Germinal center (tissue), 1 donor: ENCODE measurements around the gene HNRNPK.
"Not testable (repeated sequence)": the region's sequence is repeated elsewhere in the genome, so short reads cannot be mapped to it uniquely, and the experiment has no call there.

ENCODE experiments used
- DNase-seq: peaks from one replicate; pipeline ENCODE4 v3.0.0; 2012; ENCODE audit warnings: mixed read lengths, low spot score

HNRNPK gene

DNA sequence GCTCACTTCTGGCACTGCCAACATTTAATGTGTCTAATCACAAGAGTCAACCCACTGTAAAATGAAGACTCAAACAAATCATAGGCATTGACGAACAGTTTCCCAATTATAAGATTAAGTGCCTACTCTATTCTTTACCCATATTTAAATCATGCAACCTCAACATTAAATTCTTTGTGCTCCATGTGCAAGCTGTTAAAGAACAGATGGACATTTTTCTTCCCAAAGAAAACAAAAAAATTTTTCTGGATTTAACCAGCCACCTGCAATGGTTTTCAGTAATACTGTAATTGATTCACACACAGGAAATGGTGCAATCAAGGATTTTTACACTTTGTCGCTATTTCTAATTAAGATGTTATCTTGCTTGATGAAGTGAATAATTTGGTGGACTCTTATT lies 3.6 kb downstream of the HNRNPK start:
- no peak for DNase-seq

- no peak for DNase-seq
Observed at GRCh38 chr9:83975300-83975699, 4.7 kb downstream of the HNRNPK start.

- no peak for DNase-seq
Observed at GRCh38 chr9:83972286-83972685, 7.7 kb downstream of the HNRNPK start.

- DNase-seq: no peak
Observed at GRCh38 chr9:83971485-83971884, 8.5 kb downstream of the HNRNPK start.

DNA sequence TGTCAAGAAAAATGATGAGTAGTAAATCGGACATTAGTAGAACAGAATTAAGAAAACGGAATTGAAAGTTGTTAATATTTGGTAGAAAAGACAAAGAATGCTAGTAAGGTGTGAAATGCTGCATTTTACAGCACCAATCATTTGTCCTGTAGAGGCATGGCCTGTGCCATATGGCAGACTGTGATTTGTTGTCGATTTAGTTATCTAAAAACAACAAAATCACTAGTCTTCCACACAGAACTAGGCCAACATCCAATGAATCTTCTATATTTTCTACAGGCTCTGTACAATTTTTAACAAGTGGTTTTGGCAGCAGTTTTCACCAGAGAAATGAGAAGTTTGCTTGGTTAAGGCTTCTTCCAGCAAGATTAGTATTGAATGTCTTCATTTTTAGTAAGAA lies 10.4 kb downstream of the HNRNPK start:
- DNase-seq: no peak

GRCh38 chr9:83967073-83967472 lies 12.9 kb downstream of the HNRNPK start:
- DNase-seq: no peak

DNA sequence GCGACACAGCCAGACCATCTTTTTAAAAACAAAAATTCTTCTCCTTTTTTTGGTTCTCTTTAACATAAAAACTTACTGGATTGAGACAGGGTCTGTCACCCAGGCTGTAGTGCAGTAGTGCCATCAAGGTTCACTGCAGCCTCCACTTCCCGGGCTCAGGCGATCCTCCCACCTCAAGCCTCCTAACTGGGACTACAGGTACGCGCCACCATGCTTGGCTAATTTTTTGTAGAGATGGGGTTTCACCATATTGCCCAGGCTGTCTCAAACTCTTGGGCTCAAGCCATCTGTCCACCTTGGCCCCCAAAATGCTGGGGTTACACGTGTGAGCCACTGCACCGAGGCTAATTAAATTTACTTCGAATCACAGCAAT lies 13.8 kb downstream of the HNRNPK start:
- DNase-seq: no peak

- DNase-seq: no peak
Observed at GRCh38 chr9:83965350-83966208, 14.4 kb downstream of the HNRNPK start.

DNA sequence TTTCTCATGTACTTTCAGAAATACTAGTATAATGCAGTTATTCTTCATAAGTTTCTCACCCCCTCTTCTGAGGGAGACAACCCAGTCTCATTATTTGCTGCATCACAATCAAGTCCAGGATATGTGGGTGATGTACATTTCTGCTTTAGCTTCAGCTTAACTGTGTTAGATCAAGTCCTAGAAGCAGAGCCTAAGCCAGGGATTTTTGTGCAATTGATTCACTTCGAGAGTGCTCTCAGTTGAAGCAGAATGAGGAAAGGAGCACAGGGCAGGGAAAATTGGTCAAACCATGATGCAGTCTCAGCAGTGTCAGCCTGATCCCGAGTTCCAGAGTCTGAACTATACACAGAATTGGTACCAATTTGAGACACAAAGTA lies 15.1 kb downstream of the HNRNPK start:
- no peak for DNase-seq

GRCh38 chr9:83962165-83962564 lies 17.9 kb downstream of the HNRNPK start:
- DNase-seq: no peak

GRCh38 chr9:83960991-83961390 lies 19.0 kb downstream of the HNRNPK start:
- no peak for DNase-seq

- DNase-seq: no peak
Observed at GRCh38 chr9:83959061-83959460, 21.0 kb downstream of the HNRNPK start.

DNA sequence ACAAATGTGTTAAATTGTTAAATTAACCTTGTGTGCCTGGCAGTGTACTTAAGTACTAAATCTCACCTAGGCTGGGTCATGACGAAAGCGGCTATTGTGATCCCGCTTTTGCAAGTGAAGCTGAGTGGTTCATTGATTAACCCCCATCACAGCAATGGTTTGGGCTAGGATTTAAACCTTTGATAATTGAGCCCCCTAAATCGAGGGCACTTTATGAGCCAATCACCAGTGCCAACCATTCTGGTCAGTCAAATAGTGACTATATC lies 22.8 kb downstream of the HNRNPK start:
- no peak for DNase-seq

DNA sequence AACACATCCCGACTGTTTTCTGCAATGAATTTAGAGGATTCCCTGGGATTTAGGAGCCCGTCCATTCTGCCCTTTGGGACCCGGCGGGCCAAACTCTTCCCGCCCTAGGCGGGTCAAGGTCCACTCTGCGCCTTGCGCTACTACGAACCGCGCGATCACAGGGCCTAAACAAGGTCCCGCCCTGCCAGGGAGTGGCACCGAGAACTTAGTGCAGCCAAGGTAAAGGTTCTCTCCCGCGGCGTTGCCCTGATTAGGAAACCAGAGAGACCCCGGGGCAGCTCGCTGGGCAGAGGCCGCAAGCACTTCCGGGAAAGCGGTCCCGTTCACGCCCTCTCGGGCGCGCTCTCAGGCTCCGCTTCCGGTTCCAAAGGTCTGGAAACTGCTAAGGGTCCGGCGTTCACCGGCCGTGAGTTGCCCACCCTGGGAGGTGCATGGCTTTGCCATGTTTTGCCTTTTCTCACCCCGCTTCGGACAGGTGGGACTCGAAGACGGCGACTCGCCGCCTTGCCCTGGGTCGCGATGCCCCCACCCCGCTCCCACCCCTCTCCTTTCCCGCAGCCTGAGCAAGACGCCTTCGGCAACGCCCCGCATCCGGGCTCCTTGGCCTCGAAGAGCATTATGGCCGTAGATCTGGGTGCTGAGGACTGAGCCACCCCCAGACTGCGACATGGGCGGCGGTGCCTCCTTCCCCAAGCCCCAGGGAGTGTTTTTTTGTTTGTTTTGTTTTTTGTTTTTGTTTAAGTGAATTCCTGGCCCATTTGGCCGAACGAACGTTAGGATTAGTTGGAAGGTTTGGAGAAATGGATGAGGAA lies 23.4 kb downstream of the HNRNPK start:
- DNase-seq: peak; percentile 73

- peak; percentile 14 for DNase-seq
Observed at GRCh38 chr9:83956086-83956435, 24.0 kb downstream of the HNRNPK start.

DNA sequence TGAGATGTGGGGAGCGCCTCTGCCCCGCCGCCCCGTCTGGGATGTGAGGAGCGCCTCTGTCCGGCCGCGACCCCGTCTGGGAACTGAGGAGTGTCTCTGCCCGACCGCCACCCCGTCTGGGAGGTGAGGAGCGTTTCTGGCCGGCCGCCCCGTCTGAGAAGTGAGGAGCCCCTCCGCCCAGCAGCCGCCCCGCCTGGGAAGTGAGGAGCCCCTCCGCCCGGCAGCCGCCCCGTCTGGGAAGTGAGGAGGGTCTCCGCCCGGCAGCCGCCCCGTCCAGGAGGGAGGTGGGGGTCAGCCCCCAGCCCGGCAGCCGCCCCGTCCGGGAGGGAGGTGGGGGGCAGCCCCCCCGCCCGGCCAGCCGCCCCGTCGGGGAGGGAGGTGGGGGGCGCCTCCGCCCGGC lies 31.9 kb downstream of the HNRNPK start:
- not testable (repeated sequence) for DNase-seq

- DNase-seq: no peak
Observed at GRCh38 chr9:83940590-83941303, 39.3 kb downstream of the HNRNPK start.

- DNase-seq: peak; percentile 46
Observed at GRCh38 chr9:83937861-83938455, 42.1 kb downstream of the HNRNPK start.

DNA sequence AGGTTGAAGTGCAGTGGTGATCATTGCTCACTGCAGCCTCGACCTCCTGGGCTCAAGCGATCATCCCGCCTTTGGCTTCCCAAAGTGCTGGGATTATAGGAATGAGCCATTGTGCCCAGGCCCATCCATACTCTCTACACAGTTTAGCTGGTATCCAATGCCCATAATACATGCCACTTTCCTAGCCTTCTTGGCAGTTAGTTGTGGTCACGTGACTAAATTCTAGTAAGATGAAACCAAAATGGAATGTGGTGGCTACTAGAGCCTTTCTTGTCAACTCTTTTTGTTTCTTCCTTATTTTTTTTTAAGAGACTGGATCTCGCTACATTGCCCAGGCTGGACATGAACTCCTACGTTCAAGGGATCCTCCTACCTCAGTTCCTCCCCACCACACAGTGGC lies 43.5 kb downstream of the HNRNPK start:
- DNase-seq: no peak

- DNase-seq: no peak
Observed at GRCh38 chr9:83935276-83935935, 44.6 kb downstream of the HNRNPK start.

DNA sequence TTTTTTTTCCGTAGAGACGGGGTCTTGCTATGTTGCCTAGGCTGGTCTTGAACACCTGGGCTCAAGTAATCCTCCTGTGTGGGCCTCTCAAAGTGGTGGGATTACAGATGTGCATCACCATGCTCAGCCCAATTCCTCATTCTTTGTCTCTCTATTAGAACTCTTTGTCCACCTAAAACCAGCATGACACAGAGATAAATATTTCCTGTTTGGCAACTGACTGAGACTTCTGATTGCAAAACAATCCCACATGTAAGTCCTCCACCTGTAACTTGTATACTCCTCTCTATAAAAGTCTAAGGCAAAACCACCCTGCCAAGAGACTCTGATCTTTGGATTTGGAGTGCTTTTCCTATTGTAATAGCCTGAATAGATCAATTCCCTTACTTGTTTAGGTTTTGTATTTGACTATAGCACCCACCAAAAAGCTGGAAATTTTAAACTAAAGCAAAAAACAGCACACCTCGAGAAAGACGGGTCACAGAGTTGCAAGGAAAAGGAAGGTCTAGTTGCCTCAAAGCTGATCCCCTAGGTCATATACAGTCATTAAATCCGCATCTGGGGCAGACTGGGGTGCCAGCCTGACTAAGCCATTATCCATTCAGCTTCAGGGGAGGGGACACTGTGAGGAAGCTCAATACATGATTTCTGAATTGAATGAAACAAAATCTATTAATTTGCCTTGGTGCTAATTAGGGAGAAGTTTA lies 45.3 kb downstream of the HNRNPK start:
- DNase-seq: no peak

- no peak for DNase-seq
Observed at GRCh38 chr9:83933790-83934189, 46.2 kb downstream of the HNRNPK start.
